Endothelial cell of umbilical vein (primary cell): ENCODE measurements around the gene DGUOK. TPM values are rescaled to one million over a fixed set of nuclear protein-coding genes. Genes with fewer than 3 reads are reported as not detected.

Experiments used
- BruUV-seq: library from RNA; stranded (reverse); fragments of 400-500 nt; replicated peaks from 2 replicates; lab custom pipeline; 2021; lab: Mats Ljungman, UMichigan
- CTCF ChIA-PET: fragments of 300-600, 350-600 bp; sonication (Branson Sonifier 250); formaldehyde crosslinking; loops from one replicate; lab custom pipeline; 2021; ENCODE audit warnings: antibody characterized with exemption, inconsistent platforms; lab: Charles Lee
- POLR2A ChIA-PET: fragments of 300-600, 350-600 bp; sonication (Branson Sonifier 250); formaldehyde crosslinking; loops from one replicate; lab custom pipeline; 2021; ENCODE audit warnings: antibody characterized with exemption, inconsistent platforms; lab: Charles Lee
- DNase-seq: peaks from one replicate; pipeline ENCODE4 v3.0.0-alpha.2; 2011; ENCODE audit warnings: low read depth, low spot score
- FAIRE-seq: peaks from 2 replicates; lab custom pipeline; 2011; peaks lifted over from hg19 to GRCh38; lab: Jason Lieb, UNC
- H2AFZ ChIP-seq: 2 replicates; pipeline ENCODE4 v1.6.0; 2012; ENCODE audit warnings: low read depth, low read length, control low read depth, inconsistent platforms
- H3K27ac ChIP-seq: 2 replicates; pipeline ENCODE4 v1.5.1; 2011; ENCODE audit warnings: low read depth, mild to moderate bottlenecking, control low read depth, low read length, moderate library complexity; ENCODE audit not compliant: insufficient read depth
- H3K27me3 ChIP-seq, 2 experiments: 2 replicates each; pipeline versions ENCODE4 v1.6.0 to v1.6.1; 2011; ENCODE audit warnings: low read length in 2 of 2, mixed read lengths in 1 of 2; ENCODE audit not compliant: control insufficient read depth in 2 of 2, insufficient read depth in 2 of 2
- H3K36me3 ChIP-seq, 2 experiments: 2 replicates in 1 of 2; 3 replicates in 1 of 2; pipeline ENCODE4 v1.5.1; 2011; ENCODE audit warnings: low read length in 2 of 2, mild to moderate bottlenecking in 1 of 2, moderate library complexity in 1 of 2; ENCODE audit not compliant: control insufficient read depth in 2 of 2, insufficient read depth in 2 of 2; ENCODE audit errors: extremely low read depth in 1 of 2
- H3K4me1 ChIP-seq: 3 replicates; pipeline ENCODE4 v1.5.1; 2011; ENCODE audit warnings: mild to moderate bottlenecking, low read length; ENCODE audit not compliant: control insufficient read depth, insufficient read depth; ENCODE audit errors: extremely low read depth
- H3K4me2 ChIP-seq: 2 replicates; pipeline ENCODE4 v1.6.1; 2011; ENCODE audit warnings: low read length, control low read depth, mixed read lengths; ENCODE audit not compliant: insufficient read depth
- H3K4me3 ChIP-seq, 3 experiments: fragments of 200-600 bp in 1 of 3; sonication (generic), shearing (Covaris generic) in 1 of 3; replicated peaks in 1 of 3; 2 replicates each; pipeline ENCODE4 v1.5.1; 2011 to 2016; ENCODE audit warnings: control low read depth in 3 of 3, low read length in 3 of 3, mild to moderate bottlenecking in 2 of 3, inconsistent platforms in 1 of 3, low read depth in 1 of 3, moderate library complexity in 1 of 3; ENCODE audit not compliant: insufficient read depth in 1 of 3
- H3K79me2 ChIP-seq: 2 replicates; pipeline ENCODE4 v1.6.0; 2012; ENCODE audit warnings: low read length, inconsistent platforms; ENCODE audit not compliant: control insufficient read depth, insufficient read depth
- H3K9ac ChIP-seq: replicated peaks from 2 replicates; pipeline ENCODE3; 2011; ENCODE audit warnings: low read length, control low read depth; ENCODE audit not compliant: insufficient read depth; ENCODE audit errors: extremely low read depth
- H3K9me1 ChIP-seq: replicated peaks from 3 replicates; pipeline ENCODE4 v1.6.0; 2011; ENCODE audit warnings: mild to moderate bottlenecking, low read length; ENCODE audit not compliant: control insufficient read depth, insufficient read depth; ENCODE audit errors: extremely low read depth
- H3K9me3 ChIP-seq: replicated peaks from 2 replicates; pipeline ENCODE4 v1.5.1; 2012; ENCODE audit warnings: low read length, inconsistent platforms; ENCODE audit not compliant: control insufficient read depth, insufficient read depth
- H4K20me1 ChIP-seq: replicated peaks from 2 replicates; pipeline ENCODE3; 2011; ENCODE audit warnings: mild to moderate bottlenecking, low read length; ENCODE audit not compliant: control insufficient read depth, insufficient read depth; ENCODE audit errors: extremely low read depth
- FOS ChIP-seq: IDR thresholded peaks from 2 replicates; pipeline ENCODE4 v1.6.1; 2011; ENCODE audit warnings: mild to moderate bottlenecking, low read length, moderate library complexity, borderline replicate concordance; ENCODE audit not compliant: insufficient read depth
- MAX ChIP-seq: IDR thresholded peaks from 2 replicates; pipeline ENCODE4 v1.6.1; 2011; ENCODE audit not compliant: insufficient read depth, insufficient read length
- dilution Hi-C: fragments of 300-500 bp; cut with MboI; formaldehyde crosslinking; loops from one replicate; pipeline ENCODE4 v1.15.0; 2019; ENCODE audit warnings: low sequenced_read_pairs; ENCODE audit not compliant: extremely low pct_ligation_motif_present
- intact Hi-C: fragments of 100-400 bp; cut with micrococcal nuclease; formaldehyde crosslinking; loops from one replicate; pipeline ENCODE4 v1.10.0; 2022
- polyA plus RNA-seq, 4 experiments: library from polyadenylated mRNA; depleted of rRNA in 3 of 4; stranded (reverse) in 3 of 4; unstranded in 1 of 4; fragments of >200 nt; gene quantifications; 2 replicates each; pipeline versions ENCODE4 v1.2.1 to v1.2.3, GENCODE V29; 2011 to 2012; ENCODE audit warnings: missing spikeins in 1 of 4
- small RNA-seq: library from RNA; depleted of rRNA; stranded (forward); fragments of <200 nt; gene quantifications from one replicate; pipeline ENCODE3, GENCODE V24; 2012; ENCODE audit warnings: low replicate concordance, low read depth; ENCODE audit not compliant: insufficient read depth, insufficient read length
- total RNA-seq: library from RNA; stranded (reverse); gene quantifications from 2 replicates; pipeline ENCODE4 v1.2.3, GENCODE V29; 2021

Gene DGUOK
- total and polyA plus RNA-seq, 2 donors (not counting 3 experiments of a cell fraction or from before 2014, with no cell fraction given), result 51.8 to 77.5 TPM

GRCh38 chr2:74007711-74008110 is 81.0 kb downstream of the DGUOK start:
- Histone ChIP-seq H3K9ac (no peak overlapping the region), H3K27me3 (no peaks in the 10 kb centered on the region), H3K36me3 (peaks cover 0 to 2% of the 10 kb centered on the region in 2 experiments), H2AFZ (no peak overlapping the region), H3K4me3 (no peak overlapping the region), H3K9me3 (no peaks in the 10 kb centered on the region), H3K4me2 (no peak overlapping the region), H3K79me2 (peaks cover 8% of the 10 kb centered on the region), H3K27ac (no peak overlapping the region), H3K9me1 (no peaks in the 10 kb centered on the region), H3K4me1 (peaks cover 3% of the 10 kb centered on the region), H4K20me1 (no peaks in the 10 kb centered on the region)
- intact Hi-C loops, result no loop called here
- ChIA-PET CTCF (no interaction called here), POLR2A (no interaction called here)
- no peak for FAIRE-seq
- dilution Hi-C loops, result no loop called here
- no peak for TF ChIP-seq FOS
- TF ChIP-seq MAX, result no peak
- BruUV-seq, result no TSS peak
- no peak for DNase-seq

Small RNAs within 50 kb of the gene (small RNA-seq; reads per million reads assigned to genes)
- not detected for gene AC110801.1
- gene RNA5SP97, result not detected

Other genes starting within 250 kb of the DGUOK start
- 33.4 and 36.1 TPM in 2 replicates for gene TPRKB, start 189.5 kb upstream of the DGUOK start, total RNA-seq
- gene TPRKB, start 189.5 kb upstream of the DGUOK start, polyA plus RNA-seq, result 18.6 and 27.1 TPM in 2 replicates
- gene DUSP11, start 146.8 kb upstream of the DGUOK start, total RNA-seq, result 25.3 and 27.0 TPM in 2 replicates
- gene DUSP11, start 146.8 kb upstream of the DGUOK start, polyA plus RNA-seq, result 18.4 and 18.6 TPM in 2 replicates
- gene C2orf78, start 142.7 kb upstream of the DGUOK start, total RNA-seq, result not detected in 2 replicates
- not detected in 2 replicates for gene C2orf78, start 142.7 kb upstream of the DGUOK start, polyA plus RNA-seq
- gene STAMBP, start 97.9 kb upstream of the DGUOK start, total RNA-seq, result 19.8 and 21.3 TPM in 2 replicates
- 18.0 and 19.0 TPM in 2 replicates for gene STAMBP, start 97.9 kb upstream of the DGUOK start, polyA plus RNA-seq
- gene ACTG2, start 33.9 kb upstream of the DGUOK start, total RNA-seq, result not detected in 2 replicates
- gene ACTG2, start 33.9 kb upstream of the DGUOK start, polyA plus RNA-seq, result not detected in 2 replicates
- gene TET3, start 58.0 kb downstream of the DGUOK start, total RNA-seq, result 14.7 and 15.6 TPM in 2 replicates
- gene TET3, start 58.0 kb downstream of the DGUOK start, polyA plus RNA-seq, result 3.0 and 3.4 TPM in 2 replicates
- 42.4 and 42.6 TPM in 2 replicates for gene BOLA3, start 221.0 kb downstream of the DGUOK start, total RNA-seq
- gene BOLA3, start 221.0 kb downstream of the DGUOK start, polyA plus RNA-seq, result 28.7 and 29.1 TPM in 2 replicates